ENCODE results near the gene TMEM191B. TPM values are rescaled to one million over a fixed set of nuclear protein-coding genes. Genes with fewer than 3 reads are reported as not detected.
"Not testable (repeated sequence)": the region's sequence is repeated elsewhere in the genome, so short reads cannot be mapped to it uniquely, and the experiment has no call there.

TMEM191B gene
- total RNA-seq, 1 experiment from 2014 or later = 9.6 TPM

- DNase-seq; H3K9me3 ChIP-seq; H3K27me3 ChIP-seq (replicated peaks; ENCODE audit: control insufficient read depth, insufficient read depth, low read length); intact Hi-C loops (cut with micrococcal nuclease; ENCODE audit: unreplicated experiment); H3K4me1 ChIP-seq; H3K4me1 Mint-ChIP-seq (ENCODE audit: low read depth, unreplicated experiment); H3K4me3 Mint-ChIP-seq (ENCODE audit: unreplicated experiment); H3K27ac Mint-ChIP-seq (ENCODE audit: unreplicated experiment); BruUV-seq (replicated peaks); H3K4me3 ChIP-seq (ENCODE audit: low read depth, low read length); CTCF ChIA-PET; POLR2A ChIA-PET; H3K9me3 Mint-ChIP-seq (ENCODE audit: unreplicated experiment); H3K36me3 Mint-ChIP-seq (ENCODE audit: insufficient read depth, unreplicated experiment); H3K27me3 Mint-ChIP-seq (ENCODE audit: insufficient read depth, unreplicated experiment); H3K36me3 ChIP-seq (ENCODE audit: control insufficient read depth, insufficient read depth, low read length): not testable (repeated sequence)
These were observed 17.0 kb downstream of the TMEM191B start for GRCh38 chr22:18544615-18545014.

DNA sequence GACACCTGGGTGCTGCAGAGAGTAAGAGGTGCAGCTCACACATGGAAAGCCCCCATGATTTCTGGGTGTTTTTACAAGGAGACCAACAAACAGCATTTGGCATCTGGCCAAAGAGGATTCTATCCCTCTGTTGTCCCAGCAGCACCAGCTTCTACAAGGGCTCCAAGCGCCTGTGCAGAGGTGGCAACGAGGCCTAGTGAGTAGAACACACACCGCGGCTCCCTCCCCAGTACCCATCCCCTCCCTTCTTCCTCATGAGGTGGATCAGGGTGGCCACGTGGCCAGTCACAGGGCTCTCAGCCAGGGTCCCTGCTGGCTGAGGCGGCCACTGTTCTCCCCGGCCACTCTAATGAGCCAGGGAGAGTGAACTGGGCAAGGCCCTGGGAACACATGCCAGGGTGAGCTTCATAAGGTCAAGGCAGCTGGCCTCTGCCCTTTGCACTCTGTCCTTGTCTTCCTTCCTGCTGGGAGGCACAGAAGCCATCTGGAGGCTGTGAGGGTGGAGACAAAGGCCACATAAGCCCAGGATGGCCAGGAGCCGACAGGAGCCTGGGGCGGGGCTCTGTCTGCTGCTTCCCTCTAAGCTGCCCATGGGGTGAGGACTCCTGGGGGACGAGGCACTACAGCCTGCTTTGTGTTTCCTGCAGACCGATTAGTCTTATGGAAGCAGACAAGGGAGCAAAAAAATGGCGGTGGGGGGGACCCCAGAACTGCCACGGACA lies 22.0 kb downstream of the TMEM191B start:
- POLR2A ChIA-PET; CTCF ChIA-PET; H3K27me3 ChIP-seq (replicated peaks; ENCODE audit: control insufficient read depth, insufficient read depth, low read length); H3K36me3 ChIP-seq (ENCODE audit: control insufficient read depth, insufficient read depth, low read length); H3K27me3 Mint-ChIP-seq (ENCODE audit: insufficient read depth, unreplicated experiment); BruUV-seq (replicated peaks); H3K4me1 Mint-ChIP-seq (ENCODE audit: low read depth, unreplicated experiment); H3K9me3 Mint-ChIP-seq (ENCODE audit: unreplicated experiment); H3K4me3 ChIP-seq (ENCODE audit: low read depth, low read length); H3K4me3 Mint-ChIP-seq (ENCODE audit: unreplicated experiment); H3K4me1 ChIP-seq; H3K9me3 ChIP-seq; DNase-seq; H3K36me3 Mint-ChIP-seq (ENCODE audit: insufficient read depth, unreplicated experiment); H3K27ac Mint-ChIP-seq (ENCODE audit: unreplicated experiment); intact Hi-C loops (cut with micrococcal nuclease; ENCODE audit: unreplicated experiment): not testable (repeated sequence)

DNA sequence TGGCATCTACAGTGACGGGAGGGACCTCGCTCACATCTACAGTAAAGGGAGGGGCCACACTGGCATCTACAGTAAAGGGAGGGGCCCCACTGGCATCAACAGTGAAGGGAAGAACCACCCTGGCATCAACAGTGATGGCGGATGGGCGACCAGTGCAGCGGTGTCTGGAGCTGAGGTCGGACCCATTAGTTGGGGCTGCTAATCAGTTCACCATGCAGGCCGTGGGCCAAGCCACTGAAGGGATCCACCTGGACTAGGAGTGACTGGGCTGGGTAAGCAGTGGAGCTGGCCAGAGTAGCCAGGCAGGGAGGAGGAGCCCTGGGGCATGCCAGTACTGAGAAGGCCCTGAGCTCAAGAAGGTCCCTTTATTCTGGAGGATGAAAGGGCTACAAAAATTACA lies 23.4 kb downstream of the TMEM191B start:
- H3K36me3 ChIP-seq (ENCODE audit: control insufficient read depth, insufficient read depth, low read length); H3K27me3 Mint-ChIP-seq (ENCODE audit: insufficient read depth, unreplicated experiment); H3K36me3 Mint-ChIP-seq (ENCODE audit: insufficient read depth, unreplicated experiment); H3K4me1 ChIP-seq; POLR2A ChIA-PET; H3K9me3 Mint-ChIP-seq (ENCODE audit: unreplicated experiment); H3K27me3 ChIP-seq (replicated peaks; ENCODE audit: control insufficient read depth, insufficient read depth, low read length); H3K4me3 ChIP-seq (ENCODE audit: low read depth, low read length); H3K27ac Mint-ChIP-seq (ENCODE audit: unreplicated experiment); H3K4me1 Mint-ChIP-seq (ENCODE audit: low read depth, unreplicated experiment); intact Hi-C loops (cut with micrococcal nuclease; ENCODE audit: unreplicated experiment); CTCF ChIA-PET; H3K4me3 Mint-ChIP-seq (ENCODE audit: unreplicated experiment); DNase-seq; H3K9me3 ChIP-seq: not testable (repeated sequence)
- TSS peak; percentile 31 for BruUV-seq (replicated peaks)

GRCh38 chr22:18552839-18553597 lies 25.4 kb downstream of the TMEM191B start:
- H3K27ac Mint-ChIP-seq (ENCODE audit: unreplicated experiment); H3K4me1 Mint-ChIP-seq (ENCODE audit: low read depth, unreplicated experiment); H3K9me3 ChIP-seq; POLR2A ChIA-PET; H3K4me3 ChIP-seq (ENCODE audit: low read depth, low read length); H3K4me1 ChIP-seq; H3K4me3 Mint-ChIP-seq (ENCODE audit: unreplicated experiment); H3K27me3 Mint-ChIP-seq (ENCODE audit: insufficient read depth, unreplicated experiment); H3K9me3 Mint-ChIP-seq (ENCODE audit: unreplicated experiment); H3K27me3 ChIP-seq (replicated peaks; ENCODE audit: control insufficient read depth, insufficient read depth, low read length); intact Hi-C loops (cut with micrococcal nuclease; ENCODE audit: unreplicated experiment); H3K36me3 Mint-ChIP-seq (ENCODE audit: insufficient read depth, unreplicated experiment); CTCF ChIA-PET; BruUV-seq (replicated peaks); DNase-seq; H3K36me3 ChIP-seq (ENCODE audit: control insufficient read depth, insufficient read depth, low read length): not testable (repeated sequence)

GRCh38 chr22:18554280-18555256 lies 27.0 kb downstream of the TMEM191B start:
- intact Hi-C loops (cut with micrococcal nuclease; ENCODE audit: unreplicated experiment); H3K4me1 Mint-ChIP-seq (ENCODE audit: low read depth, unreplicated experiment); H3K36me3 ChIP-seq (ENCODE audit: control insufficient read depth, insufficient read depth, low read length); POLR2A ChIA-PET; BruUV-seq (replicated peaks); H3K4me3 Mint-ChIP-seq (ENCODE audit: unreplicated experiment); H3K9me3 ChIP-seq; H3K4me3 ChIP-seq (ENCODE audit: low read depth, low read length); CTCF ChIA-PET; H3K9me3 Mint-ChIP-seq (ENCODE audit: unreplicated experiment); H3K27me3 ChIP-seq (replicated peaks; ENCODE audit: control insufficient read depth, insufficient read depth, low read length); H3K4me1 ChIP-seq; DNase-seq; H3K27ac Mint-ChIP-seq (ENCODE audit: unreplicated experiment); H3K27me3 Mint-ChIP-seq (ENCODE audit: insufficient read depth, unreplicated experiment); H3K36me3 Mint-ChIP-seq (ENCODE audit: insufficient read depth, unreplicated experiment): not testable (repeated sequence)

DNA sequence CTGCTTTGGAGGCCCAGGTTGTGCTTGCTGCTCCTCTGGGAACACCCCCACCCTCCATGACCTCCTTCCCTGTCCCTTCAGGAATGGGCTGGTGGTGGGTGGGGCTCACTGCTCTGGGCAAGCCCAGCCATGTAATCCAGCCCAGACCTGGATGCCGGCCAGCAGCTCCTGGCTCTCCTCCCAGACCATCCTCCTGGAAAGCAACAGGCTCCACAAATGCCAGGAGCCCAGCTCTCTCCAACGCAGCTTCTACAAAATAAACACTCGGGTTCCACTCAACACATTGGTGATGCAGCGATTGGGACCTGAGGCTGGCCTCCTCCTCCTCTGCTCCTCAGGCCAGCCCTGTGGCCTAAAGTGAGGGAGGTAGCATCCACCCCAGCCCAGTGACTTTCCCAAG lies 30.9 kb downstream of the TMEM191B start:
- H3K4me3 Mint-ChIP-seq (ENCODE audit: unreplicated experiment); H3K9me3 Mint-ChIP-seq (ENCODE audit: unreplicated experiment); BruUV-seq (replicated peaks): not testable (repeated sequence)

More for the DNA sequence above, 30.9 kb downstream of the TMEM191B start:
- H3K4me1 ChIP-seq; H3K27me3 Mint-ChIP-seq (ENCODE audit: insufficient read depth, unreplicated experiment); H3K36me3 Mint-ChIP-seq (ENCODE audit: insufficient read depth, unreplicated experiment); POLR2A ChIA-PET; H3K27ac Mint-ChIP-seq (ENCODE audit: unreplicated experiment); H3K4me3 ChIP-seq (ENCODE audit: low read depth, low read length); CTCF ChIA-PET; H3K4me1 Mint-ChIP-seq (ENCODE audit: low read depth, unreplicated experiment); H3K9me3 ChIP-seq; H3K36me3 ChIP-seq (ENCODE audit: control insufficient read depth, insufficient read depth, low read length); H3K27me3 ChIP-seq (replicated peaks; ENCODE audit: control insufficient read depth, insufficient read depth, low read length); DNase-seq; intact Hi-C loops (cut with micrococcal nuclease; ENCODE audit: unreplicated experiment): not testable (repeated sequence)
